HepG2 (cell line): ENCODE measurements around the gene GINS3. TPM values are rescaled to one million over a fixed set of nuclear protein-coding genes. Genes with fewer than 3 reads are reported as not detected.

Source experiments
- CEBPB ChIP-seq: IDR thresholded peaks from 2 replicates; pipeline ENCODE4 v1.6.1; 2011; ENCODE audit warnings: low read depth, low read length, improper control_type of control experiment, borderline replicate concordance
- CENPBD1 ChIP-seq: sonication (generic); formaldehyde crosslinking; IDR thresholded peaks from 2 replicates; pipeline ENCODE4 v1.8.0; 2022; ENCODE audit warnings: missing genetic modification reagents, low read depth, mild to moderate bottlenecking, borderline replicate concordance
- E2F2 ChIP-seq: sonication (generic); formaldehyde crosslinking; IDR thresholded peaks from 2 replicates; pipeline ENCODE4 v1.4.0; 2020; ENCODE audit warnings: missing genetic modification reagents, borderline replicate concordance
- FOXA3 ChIP-seq: IDR thresholded peaks from 2 replicates; pipeline ENCODE4 v1.6.1; 2016; ENCODE audit warnings: missing genetic modification reagents, missing compliant biosample characterization
- HMGA1 ChIP-seq: sonication (generic); formaldehyde crosslinking; conservative IDR thresholded peaks from 2 replicates; pipeline ENCODE4 v1.4.0; 2020; ENCODE audit warnings: missing genetic modification reagents
- MYC ChIP-seq: sonication (generic); formaldehyde crosslinking; IDR thresholded peaks from 2 replicates; pipeline ENCODE4 v1.9.0; 2021; ENCODE audit warnings: missing genetic modification reagents, borderline replicate concordance
- RFX1 ChIP-seq: fragments of 450-650 bp; IDR thresholded peaks from 2 replicates; pipeline ENCODE4 v1.6.1; 2017
- SIX4 ChIP-seq: sonication (generic); formaldehyde crosslinking; IDR thresholded peaks from 2 replicates; pipeline ENCODE4 v1.4.0; 2020; ENCODE audit warnings: missing genetic modification reagents
- SOX6 ChIP-seq, 2 experiments: fragments of 450-650 bp in 1 of 2; sonication (generic) in 1 of 2; formaldehyde crosslinking in 1 of 2; IDR thresholded peaks; 2 replicates each; pipeline versions ENCODE4 v1.4.0 to v1.6.1; 2017 to 2020; ENCODE audit warnings: antibody characterized with exemption in 1 of 2, mild to moderate bottlenecking in 1 of 2, missing genetic modification reagents in 1 of 2
- SP2 ChIP-seq: sonication (generic); formaldehyde crosslinking; IDR thresholded peaks from 2 replicates; pipeline ENCODE4 v1.5.1; 2020; ENCODE audit warnings: mild to moderate bottlenecking, missing genetic modification reagents
- SRSF4 ChIP-seq: fragments of 200-400 bp; formaldehyde crosslinking; IDR thresholded peaks from one replicate; pipeline ENCODE4 v1.6.1; 2018; ENCODE audit warnings: mild to moderate bottlenecking, low read depth, low read length, moderate library complexity; ENCODE audit not compliant: poor library complexity, severe bottlenecking
- TEAD2 ChIP-seq: sonication (generic); formaldehyde crosslinking; IDR thresholded peaks from 2 replicates; pipeline ENCODE4 v1.9.0; 2021; ENCODE audit warnings: missing genetic modification reagents
- USF2 ChIP-seq, 2 experiments: sonication (generic) in 1 of 2; formaldehyde crosslinking in 1 of 2; IDR thresholded peaks; 2 replicates each; pipeline versions ENCODE4 v1.5.1 to v1.6.1; 2011 to 2020; ENCODE audit warnings: borderline replicate concordance in 1 of 2, low read depth in 1 of 2, low read length in 1 of 2, mild to moderate bottlenecking in 1 of 2, missing genetic modification reagents in 1 of 2, moderate library complexity in 1 of 2
- ZFAT ChIP-seq: sonication (generic); formaldehyde crosslinking; conservative IDR thresholded peaks from 2 replicates; pipeline ENCODE4 v1.8.1; 2023; ENCODE audit warnings: missing genetic modification reagents, inconsistent platforms
- ZFP91 ChIP-seq: sonication (generic); formaldehyde crosslinking; IDR thresholded peaks from 2 replicates; pipeline ENCODE4 v1.9.0; 2022; ENCODE audit warnings: missing genetic modification reagents, mild to moderate bottlenecking, borderline replicate concordance
- ZKSCAN5 ChIP-seq: sonication (generic); formaldehyde crosslinking; IDR thresholded peaks from 2 replicates; pipeline ENCODE4 v1.5.1; 2020; ENCODE audit warnings: mild to moderate bottlenecking, missing genetic modification reagents
- ZNF230 ChIP-seq: sonication (generic); formaldehyde crosslinking; IDR thresholded peaks from 2 replicates; pipeline ENCODE4 v1.4.0; 2020; ENCODE audit warnings: mild to moderate bottlenecking, missing genetic modification reagents
- ZNF441 ChIP-seq: sonication (generic); formaldehyde crosslinking; IDR thresholded peaks from 2 replicates; pipeline ENCODE4 v1.7.0; 2021; ENCODE audit warnings: missing genetic modification reagents, borderline replicate concordance
- ZNF710 ChIP-seq: sonication (generic); formaldehyde crosslinking; IDR thresholded peaks from 2 replicates; pipeline ENCODE4 v1.5.0; 2020; ENCODE audit warnings: mild to moderate bottlenecking, missing genetic modification reagents, borderline replicate concordance
- polyA plus RNA-seq, 8 experiments: library from polyadenylated mRNA; depleted of rRNA in 3 of 8; stranded (reverse) in 7 of 8; unstranded in 1 of 8; fragments of >200 nt; fragmentation: Illumina TruSeq in 4 of 8; extraction: Trizol in 4 of 8; gene quantifications; 2 replicates each; pipeline versions ENCODE4 v1.2.1 to v1.2.3, GENCODE V29; 2011 to 2016; ENCODE audit warnings: low read depth in 4 of 8, missing spikeins in 1 of 8, mixed read lengths in 1 of 8; ENCODE audit not compliant: insufficient read depth in 1 of 8
- total RNA-seq, 5 experiments: library from RNA; depleted of rRNA; stranded (reverse); fragments of >200 nt; fragmentation: Illumina TruSeq; extraction: Trizol; gene quantifications; 2 replicates each; pipeline ENCODE4 v1.2.3, GENCODE V29; 2016; ENCODE audit warnings: low read depth in 1 of 5

The GINS3 gene
- total and polyA plus RNA-seq, 2 of the 13 experiments (the other 11 are each of a cell fraction or from before 2014, with no cell fraction given): 6.5 to 19.3 TPM

GRCh38 chr16:58392215-58393137 lies at the start of gene GINS3 (continued):
- no peak for TF ChIP-seq CEBPB
- peak; percentile 89 for TF ChIP-seq CENPBD1 (CRISPR knock-in tag)
- TF ChIP-seq USF2 (IDR thresholded peaks at IDR 0.05; ENCODE audit: low read depth, low read length): no peak
- TF ChIP-seq USF2 (CRISPR knock-in tag; IDR thresholded peaks at IDR 0.05; ENCODE audit: borderline replicate concordance): no peak; the same call in 1 of the 2 replicates
- TF ChIP-seq ZKSCAN5 (CRISPR knock-in tag): peak; percentile 36; the same call in 1 of the 2 replicates
- 0 out of 2 replicates have a peak, but pooled peaks have one; percentile 35 for TF ChIP-seq SIX4 (CRISPR knock-in tag)
- TF ChIP-seq ZFAT (CRISPR knock-in tag): no peak
- 0 out of 2 replicates have a peak, but pooled peaks have one; percentile 73 for TF ChIP-seq TEAD2 (CRISPR knock-in tag)
- TF ChIP-seq ZNF230 (CRISPR knock-in tag): peak; percentile 44; the same call in 1 of the 2 replicates
- peak; percentile 83; the same call in 1 of the 2 replicates for TF ChIP-seq MYC
- peak; percentile 23; the same call in 1 of the 2 replicates for TF ChIP-seq SP2 (CRISPR knock-in tag)
- peak; percentile 84; the same call in 1 of the 2 replicates for TF ChIP-seq ZNF441 (CRISPR knock-in tag)
- TF ChIP-seq FOXA3 (CRISPR knock-in tag): peak; percentile 70
- peak; percentile 96; the same call in 1 of the 2 replicates for TF ChIP-seq E2F2 (CRISPR knock-in tag)
- TF ChIP-seq SOX6 (IDR thresholded peaks at IDR 0.05): no peak
- TF ChIP-seq SOX6 (CRISPR knock-in tag; IDR thresholded peaks at IDR 0.05): peak; percentile 76
- TF ChIP-seq ZFP91 (CRISPR knock-in tag): peak; percentile 96
- TF ChIP-seq RFX1: no peak
- peak; percentile 78; the same call in 1 of the 2 replicates for TF ChIP-seq ZNF710 (CRISPR knock-in tag)
- TF ChIP-seq SRSF4: no peak
- TF ChIP-seq HMGA1 (CRISPR knock-in tag): no peak
